Measurements from ENCODE around the gene SMARCE1.
"Not testable (repeated sequence)": the region's sequence is repeated elsewhere in the genome, so short reads cannot be mapped to it uniquely, and the experiment has no call there.

SMARCE1 gene

GRCh38 chr17:40611840-40612474, 35.7 kb downstream of the SMARCE1 start:
- no peak for DNase-seq (ENCODE audit: low read depth in 2 of 2)

DNA sequence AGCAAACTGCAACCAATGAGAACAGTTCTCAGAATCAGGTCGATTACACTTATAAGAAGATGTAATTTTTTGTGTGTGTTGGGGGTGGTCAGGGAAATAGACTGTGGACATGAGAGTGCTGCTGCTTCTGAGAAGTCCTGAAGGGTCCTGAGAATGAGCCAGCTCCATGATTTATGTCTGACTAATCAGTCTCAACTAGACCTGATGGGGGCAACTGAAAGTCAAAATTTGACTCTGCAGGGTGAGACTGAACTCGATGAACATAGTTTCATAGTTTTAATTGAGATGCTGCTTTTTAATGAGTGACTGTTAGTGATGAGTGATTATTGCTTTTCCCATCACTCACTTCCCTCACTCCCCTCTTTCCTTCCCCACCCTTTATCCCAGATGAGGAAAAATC, 37.3 kb downstream of the SMARCE1 start:
- no peak for DNase-seq (ENCODE audit: low read depth in 2 of 2)

GRCh38 chr17:40608061-40608581, 39.5 kb downstream of the SMARCE1 start:
- DNase-seq (ENCODE audit: low read depth in 2 of 2) = no peak

- no peak for DNase-seq (ENCODE audit: low read depth in 2 of 2)
Measured at GRCh38 chr17:40607641-40608040, 40.0 kb downstream of the SMARCE1 start.

- DNase-seq (ENCODE audit: low read depth in 2 of 2) = no peak
Measured at GRCh38 chr17:40606548-40607353, 40.9 kb downstream of the SMARCE1 start.

DNA sequence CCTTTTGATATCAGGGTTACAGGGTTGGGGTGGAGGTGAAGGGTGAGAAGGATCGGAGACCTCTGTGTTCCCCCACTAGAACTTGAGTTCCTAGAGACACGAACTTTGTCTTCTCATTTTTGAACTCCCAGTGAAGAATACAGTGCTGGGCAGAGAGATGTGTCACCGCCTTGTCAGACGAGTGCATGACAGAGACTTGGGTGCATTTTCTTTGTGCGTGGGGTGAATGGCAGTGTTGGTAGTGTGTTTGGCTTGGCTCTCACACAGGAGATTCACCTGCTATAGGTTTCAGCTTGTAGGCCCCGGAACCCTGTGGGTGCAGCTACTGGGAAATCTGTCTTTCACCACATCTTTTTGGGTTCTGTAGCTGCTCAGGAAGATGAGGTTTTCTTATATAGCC, 42.3 kb downstream of the SMARCE1 start:
- DNase-seq (ENCODE audit: low read depth in 2 of 2) = peak; percentile 43 to 62

GRCh38 chr17:40604327-40605080, 43.1 kb downstream of the SMARCE1 start:
- no peak for DNase-seq (ENCODE audit: low read depth in 2 of 2)

GRCh38 chr17:40602445-40603443, 44.9 kb downstream of the SMARCE1 start:
- DNase-seq (ENCODE audit: low read depth in 2 of 2) = peak; percentile 45 to 59

- DNase-seq (ENCODE audit: low read depth in 2 of 2) = no peak
Measured at GRCh38 chr17:40600486-40601046, 47.1 kb downstream of the SMARCE1 start.

DNA sequence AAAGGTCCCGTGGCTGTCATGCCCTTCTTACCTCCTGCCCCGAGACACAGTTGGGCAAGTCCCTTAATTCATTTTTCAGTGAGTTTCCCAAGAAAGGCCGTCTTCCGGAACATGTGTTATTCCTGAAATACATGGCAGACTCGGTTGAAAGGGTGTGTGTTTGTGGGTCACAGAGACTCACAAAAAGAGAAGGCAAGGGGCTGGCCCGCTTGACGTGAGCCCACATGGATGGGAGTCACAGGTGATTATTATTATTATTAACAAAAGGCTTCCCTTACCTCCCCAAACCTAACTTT, 48.2 kb downstream of the SMARCE1 start:
- DNase-seq (ENCODE audit: low read depth in 2 of 2) = no peak

DNA sequence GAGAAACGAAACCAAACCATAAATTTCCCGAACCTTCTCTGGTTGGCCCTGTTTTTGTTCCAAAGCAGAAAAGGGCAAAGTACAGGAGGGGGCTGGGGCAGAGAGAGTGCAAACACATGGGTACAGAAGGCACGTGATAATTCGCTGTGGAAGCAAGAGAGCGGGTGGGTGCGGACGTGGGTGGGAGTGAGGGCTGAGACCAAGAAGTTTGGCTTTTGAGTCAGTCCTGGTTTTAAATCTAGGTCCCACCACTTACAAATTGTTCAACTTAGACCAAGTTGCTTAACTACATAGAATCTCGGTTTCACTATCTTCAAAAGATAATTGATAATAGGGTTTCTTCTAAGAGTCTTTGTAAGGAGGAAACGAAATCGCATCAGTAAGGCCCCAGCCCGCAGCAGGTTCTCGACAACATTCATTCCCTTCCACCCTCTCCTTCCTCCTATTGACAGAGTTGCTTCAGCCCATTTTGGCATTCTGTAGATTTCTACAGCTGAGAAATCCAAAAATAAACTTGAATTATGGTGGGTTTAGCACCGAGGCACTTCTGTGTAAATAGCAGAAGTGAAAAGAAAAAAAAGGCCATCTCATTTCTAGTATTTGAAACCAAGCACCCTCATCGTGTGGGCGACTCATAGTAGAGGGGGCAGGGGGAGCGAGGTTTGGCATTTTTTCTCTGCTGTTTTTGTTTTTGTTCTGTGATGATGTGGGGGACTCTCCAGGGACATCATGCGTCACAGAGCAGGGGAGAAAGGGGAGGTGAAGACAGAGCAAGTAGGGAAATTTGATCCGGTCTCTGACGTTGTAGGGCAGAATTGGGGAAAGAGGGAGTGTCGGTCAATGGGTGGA, 48.8 kb downstream of the SMARCE1 start:
- DNase-seq (ENCODE audit: low read depth in 2 of 2) = peak; percentile 67 to 75

- DNase-seq (ENCODE audit: low read depth in 2 of 2) = no peak
Measured at GRCh38 chr17:40598301-40598618, 49.4 kb downstream of the SMARCE1 start.

DNA sequence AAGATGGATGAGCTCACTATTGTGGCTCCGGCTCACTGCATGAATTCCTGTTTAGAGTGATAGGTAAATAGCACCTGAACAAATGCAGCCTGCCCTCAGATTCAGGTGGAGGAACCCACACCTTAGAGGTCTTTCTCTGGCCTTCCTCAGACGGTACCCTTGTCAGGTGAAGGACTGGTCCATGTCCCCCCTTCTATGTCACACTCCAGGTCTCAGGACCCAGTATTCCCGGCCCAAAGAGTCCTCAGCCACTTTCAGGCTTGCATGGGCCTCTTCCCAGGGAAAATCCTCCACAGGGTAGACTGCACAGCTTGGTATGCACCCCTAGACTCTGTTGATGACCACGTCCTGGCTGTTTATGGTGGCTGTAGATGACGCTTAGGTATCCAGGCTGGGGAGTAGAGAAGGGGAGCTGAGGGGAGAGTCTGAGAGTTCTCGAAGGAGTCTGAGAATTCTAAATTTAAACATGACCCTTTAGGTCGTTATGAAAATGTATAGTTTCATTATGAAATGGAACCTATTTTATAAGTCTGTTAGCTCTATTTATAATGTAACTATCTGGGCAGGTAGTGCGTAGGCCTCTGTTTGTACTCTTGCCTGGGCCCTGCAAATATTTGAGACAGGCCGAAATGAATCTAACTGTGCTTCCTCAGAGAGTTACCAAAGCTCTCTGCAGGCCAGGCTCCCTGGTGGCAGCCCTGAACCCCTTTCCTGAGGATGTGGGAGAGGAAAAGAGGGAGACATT, 49.9 kb downstream of the SMARCE1 start:
- DNase-seq (ENCODE audit: low read depth in 2 of 2) = no peak

DNA sequence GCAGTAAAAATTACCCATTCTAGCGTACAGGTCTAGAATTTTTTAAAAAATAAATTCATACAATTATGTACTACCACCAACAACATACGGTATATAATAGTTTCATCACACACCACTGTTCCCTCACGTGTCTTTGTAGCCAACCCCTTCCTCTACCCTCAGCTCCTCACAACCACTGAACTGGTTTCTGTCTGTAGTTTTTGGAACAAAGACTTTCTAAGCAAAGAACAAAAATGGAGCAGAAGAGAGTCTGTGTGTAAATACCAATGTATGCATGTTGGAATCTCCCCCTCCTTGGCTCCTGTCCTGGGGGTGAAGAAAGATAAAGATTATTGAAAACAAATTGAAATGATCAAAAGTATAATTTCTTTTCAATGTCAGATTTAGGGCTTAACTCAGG, 50.5 kb downstream of the SMARCE1 start:
- no peak for DNase-seq (ENCODE audit: low read depth in 2 of 2)

DNA sequence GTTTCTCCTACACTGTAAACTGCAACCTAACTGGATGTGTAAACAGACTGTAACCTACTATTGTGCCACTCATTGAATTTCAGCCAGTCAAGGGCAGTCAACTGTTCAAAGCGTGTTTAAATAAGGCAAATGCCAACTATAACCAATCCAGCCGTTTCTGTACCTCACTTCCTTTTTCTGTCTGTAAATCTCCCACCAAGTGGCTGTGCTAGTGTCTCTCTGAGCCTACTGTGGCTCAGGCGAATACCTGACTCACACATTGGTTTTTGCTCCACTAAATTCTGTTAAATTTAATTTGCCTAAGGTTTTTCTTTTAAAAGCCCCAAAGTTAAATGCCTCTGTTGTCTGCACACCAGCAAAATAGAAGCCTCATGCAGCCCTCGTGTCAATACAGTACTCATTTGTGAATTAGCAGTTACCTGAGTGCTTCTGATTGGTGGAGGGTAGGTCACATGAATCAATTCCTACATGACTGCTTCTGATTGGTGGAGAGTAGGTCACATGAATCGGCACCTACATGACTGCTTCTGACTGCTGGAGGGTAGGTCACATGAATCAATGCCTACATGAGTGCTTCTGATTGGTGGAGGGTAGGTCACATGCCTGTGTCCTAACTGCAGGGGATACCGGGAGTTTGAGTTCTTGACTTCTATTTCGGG, 51.2 kb downstream of the SMARCE1 start:
- DNase-seq (ENCODE audit: low read depth in 2 of 2) = no peak

GRCh38 chr17:40590742-40591141, 56.9 kb downstream of the SMARCE1 start:
- no peak for DNase-seq (ENCODE audit: low read depth in 2 of 2)

DNA sequence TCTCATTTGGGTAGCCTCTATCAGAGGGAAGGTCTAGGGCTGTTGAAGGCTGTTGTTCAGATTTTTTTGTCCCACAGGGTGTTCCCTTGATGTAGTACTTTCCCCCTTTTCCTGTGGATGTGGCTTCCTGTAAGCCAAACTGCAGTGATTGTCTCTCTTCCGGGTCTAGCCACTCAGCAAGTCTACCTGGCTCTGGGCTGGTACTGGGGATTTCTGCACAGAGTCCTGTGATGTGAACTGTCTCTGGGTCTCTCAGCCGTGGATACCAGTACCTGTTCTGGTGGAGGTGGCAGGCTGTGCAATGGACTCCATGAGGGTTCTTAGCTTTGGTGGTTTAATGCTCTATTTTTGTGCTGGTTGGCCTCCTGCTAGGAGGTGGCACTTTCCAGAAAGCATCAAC, 59.1 kb downstream of the SMARCE1 start:
- DNase-seq (ENCODE audit: low read depth in 2 of 2) = no peak

GRCh38 chr17:40586264-40586663, 61.4 kb downstream of the SMARCE1 start:
- DNase-seq (ENCODE audit: low read depth in 2 of 2) = not testable (repeated sequence)

GRCh38 chr17:40584950-40585349, 62.7 kb downstream of the SMARCE1 start:
- DNase-seq (ENCODE audit: low read depth in 2 of 2) = not testable (repeated sequence)
